ENCODE measurements around the gene PRR12.

PRR12 gene

GRCh38 chr19:49573009-49573408, 18.0 kb upstream of the PRR12 start:
- TF ChIP-seq CTCF (IDR thresholded peaks at IDR 0.05; ENCODE audit: borderline replicate concordance, insufficient read depth, low read depth, low read length) = no peak
- no peak overlapping the region for H3K4me3 ChIP-seq (ENCODE audit: low read depth, low read length)

- no peak for TF ChIP-seq CTCF (IDR thresholded peaks at IDR 0.05; ENCODE audit: borderline replicate concordance, insufficient read depth, low read depth, low read length)
- no peak overlapping the region for H3K4me3 ChIP-seq (ENCODE audit: low read depth, low read length)
Measured at GRCh38 chr19:49573425-49573824, 17.6 kb upstream of the PRR12 start.

GRCh38 chr19:49574206-49574755, 16.7 kb upstream of the PRR12 start:
- TF ChIP-seq CTCF (IDR thresholded peaks at IDR 0.05; ENCODE audit: borderline replicate concordance, insufficient read depth, low read depth, low read length) = no peak
- no peak overlapping the region for H3K4me3 ChIP-seq (ENCODE audit: low read depth, low read length)

DNA sequence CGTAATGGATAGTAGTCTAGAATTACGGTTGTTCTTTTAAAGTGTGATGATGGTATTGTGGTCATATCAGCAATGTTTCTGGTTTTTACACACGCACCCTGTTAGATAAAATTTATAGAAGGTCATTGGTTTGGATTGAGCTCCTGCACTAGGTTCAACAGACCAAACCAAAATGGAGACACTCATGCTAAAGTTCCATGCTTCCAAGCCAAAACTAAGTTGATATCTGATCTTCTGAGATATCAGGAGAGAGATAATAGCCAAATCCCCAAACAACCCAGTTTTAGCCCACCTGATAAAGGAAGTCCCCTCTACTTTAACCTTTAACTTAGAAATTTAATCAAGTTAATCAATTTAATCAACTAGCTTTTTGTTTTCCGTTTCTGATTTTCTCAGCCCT, 11.8 kb upstream of the PRR12 start:
- H3K4me3 ChIP-seq (ENCODE audit: low read depth, low read length) = no peak overlapping the region
- no peak for TF ChIP-seq CTCF (IDR thresholded peaks at IDR 0.05; ENCODE audit: borderline replicate concordance, insufficient read depth, low read depth, low read length)

- peak overlapping the region; percentile 69 for H3K4me3 ChIP-seq (ENCODE audit: low read depth, low read length)
- no peak for TF ChIP-seq CTCF (IDR thresholded peaks at IDR 0.05; ENCODE audit: borderline replicate concordance, insufficient read depth, low read depth, low read length)
Measured at GRCh38 chr19:49579947-49580263, 11.1 kb upstream of the PRR12 start.

DNA sequence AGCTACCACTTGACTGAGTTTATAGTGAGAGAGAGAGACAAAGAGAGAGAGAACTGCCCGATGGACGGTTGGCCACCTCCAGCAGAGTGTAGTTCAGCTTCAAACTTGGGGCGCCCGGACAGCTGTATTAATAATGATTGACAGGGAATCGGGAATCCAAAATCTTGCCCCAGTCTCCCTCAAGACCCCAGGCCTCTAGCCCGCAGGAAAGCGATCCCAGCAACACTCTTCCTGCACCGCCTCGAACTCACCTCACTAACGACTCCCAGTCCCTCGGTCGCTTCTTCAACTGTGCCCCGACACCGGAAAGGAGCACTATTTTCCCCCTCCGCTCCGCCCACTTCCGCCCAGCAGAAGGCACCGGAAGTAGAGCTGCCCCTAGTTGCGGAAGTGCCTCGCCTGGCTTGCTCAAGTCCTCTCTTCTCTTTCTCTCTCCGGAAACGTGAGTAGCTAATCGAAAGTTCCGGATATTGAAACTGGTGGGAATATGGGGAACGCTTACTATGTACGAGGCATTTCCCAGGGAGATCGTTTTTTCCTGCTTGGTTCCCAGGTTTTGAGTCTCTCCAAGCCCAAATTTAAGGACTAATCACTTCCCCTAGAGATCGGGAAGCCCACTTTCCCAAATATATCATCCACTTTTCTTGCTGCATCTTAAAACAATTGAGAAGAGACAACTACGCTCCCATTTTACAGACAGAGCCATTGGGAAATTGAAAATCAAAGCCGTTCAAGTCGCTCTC, 10.5 kb upstream of the PRR12 start, which contains the start of gene NOSIP:
TSS of gene NOSIP (minus strand) at position 293 of the 743 bp plus-strand sequence. CDS start 19,865 bp downstream, outside the sequence.
- no peak for TF ChIP-seq CTCF (IDR thresholded peaks at IDR 0.05; ENCODE audit: borderline replicate concordance, insufficient read depth, low read depth, low read length)
- peak within 1 kb of the TSS; percentile 69 for H3K4me3 ChIP-seq (ENCODE audit: low read depth, low read length)

GRCh38 chr19:49581007-49581508, 9.9 kb upstream of the PRR12 start, which contains the start of gene PRRG2:
Gene PRRG2, plus strand, starts transcription at chr19:49581316. Its CDS starts 1,904 bp downstream, at chr19:49583220.
- peak within 1 kb of the TSS; percentile 69 for H3K4me3 ChIP-seq (ENCODE audit: low read depth, low read length)
- TF ChIP-seq CTCF (IDR thresholded peaks at IDR 0.05; ENCODE audit: borderline replicate concordance, insufficient read depth, low read depth, low read length) = no peak
